Measurements from ENCODE around the gene EXOSC7. TPM values are rescaled to one million over a fixed set of nuclear protein-coding genes. Genes with fewer than 3 reads are reported as not detected.

Gene EXOSC7
- total RNA-seq, 2 experiments from 2014 or later, result 55.7 to 62.2 TPM

- no peaks in the 10 kb centered on the region for H3K27me3 Mint-ChIP-seq
- intact Hi-C loops (cut with micrococcal nuclease), result no loop called here
- no peak overlapping the region for H3K27ac Mint-ChIP-seq
- no peaks in the 10 kb centered on the region for H3K9me3 Mint-ChIP-seq
- no peaks in the 10 kb centered on the region for H3K36me3 Mint-ChIP-seq
- DNase-seq, result no peak
- H3K4me1 Mint-ChIP-seq (ENCODE audit: low read depth), result peaks cover 44% of the 10 kb centered on the region
- ChIA-PET POLR2A (interaction anchor here (1.0 kb wide), 1 partner anchor 10 kb away, joined by 3 read pairs; no protein-coding TSS in a partner anchor), CTCF (no interaction called here)
- H3K4me3 Mint-ChIP-seq, result no peak overlapping the region
Measured at GRCh38 chr3:44965165-44965564, 10.9 kb upstream of the EXOSC7 start.

DNA sequence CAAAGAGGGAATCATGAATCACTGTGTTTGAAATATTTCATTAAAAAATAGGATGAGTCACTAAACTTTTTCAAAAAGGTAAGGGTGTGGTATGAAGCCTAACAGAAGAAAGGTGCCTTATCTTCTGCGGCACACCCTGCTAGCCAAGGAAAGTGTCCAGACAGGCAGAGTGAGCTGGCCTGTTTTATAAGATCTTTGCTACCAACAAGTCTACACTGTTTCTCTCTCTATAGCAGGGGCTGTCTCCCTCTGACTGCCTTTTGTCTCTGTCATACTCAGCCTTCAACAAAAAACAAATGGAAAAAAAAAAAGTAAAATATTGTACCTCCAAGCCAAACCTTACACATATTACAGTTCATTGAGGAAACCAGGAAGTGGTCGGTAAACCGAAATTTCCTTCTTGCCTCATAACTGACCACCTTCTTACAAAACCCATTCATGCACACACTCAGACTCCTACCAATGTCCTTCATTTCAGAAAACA lies 9.2 kb upstream of the EXOSC7 start:
- H3K27ac Mint-ChIP-seq, result no peak overlapping the region
- POLR2A ChIA-PET, result no interaction called here

DNA sequence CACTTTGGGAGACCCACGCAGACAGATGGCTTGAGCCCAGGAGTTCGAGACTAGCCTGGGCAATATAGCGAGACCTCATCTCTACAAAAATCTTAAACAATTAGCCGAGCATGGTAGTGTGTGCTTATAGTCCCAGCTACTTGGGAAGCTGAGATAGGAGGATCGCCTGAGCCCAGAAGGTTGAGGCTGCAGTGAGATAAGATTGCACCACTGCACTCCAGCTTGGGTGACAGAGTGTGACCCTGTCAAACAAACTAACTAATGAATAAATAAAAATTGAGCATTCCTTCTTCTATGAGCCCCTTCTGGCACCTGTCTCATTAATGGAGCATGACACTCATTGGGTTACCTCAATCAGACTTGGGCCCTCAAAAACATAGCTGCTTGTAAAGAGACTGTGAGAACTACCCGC lies 7.6 kb upstream of the EXOSC7 start:
- ChIA-PET POLR2A (no interaction called here), CTCF (no interaction called here)

More for the DNA sequence above, 9.2 kb upstream of the EXOSC7 start:
- Mint-ChIP-seq H3K9me3 (no peaks in the 10 kb centered on the region), H3K4me1 (ENCODE audit: low read depth) (peaks cover 42% of the 10 kb centered on the region), H3K4me3 (no peak overlapping the region), H3K36me3 (no peaks in the 10 kb centered on the region), H3K27me3 (no peaks in the 10 kb centered on the region)
- intact Hi-C loops (cut with micrococcal nuclease), result no loop called here
- DNase-seq, result no peak
- CTCF ChIA-PET, result interaction anchor here (0.5 kb wide), 1 partner anchor 1522 kb away, joined by 4 read pairs; no protein-coding TSS in a partner anchor

DNA sequence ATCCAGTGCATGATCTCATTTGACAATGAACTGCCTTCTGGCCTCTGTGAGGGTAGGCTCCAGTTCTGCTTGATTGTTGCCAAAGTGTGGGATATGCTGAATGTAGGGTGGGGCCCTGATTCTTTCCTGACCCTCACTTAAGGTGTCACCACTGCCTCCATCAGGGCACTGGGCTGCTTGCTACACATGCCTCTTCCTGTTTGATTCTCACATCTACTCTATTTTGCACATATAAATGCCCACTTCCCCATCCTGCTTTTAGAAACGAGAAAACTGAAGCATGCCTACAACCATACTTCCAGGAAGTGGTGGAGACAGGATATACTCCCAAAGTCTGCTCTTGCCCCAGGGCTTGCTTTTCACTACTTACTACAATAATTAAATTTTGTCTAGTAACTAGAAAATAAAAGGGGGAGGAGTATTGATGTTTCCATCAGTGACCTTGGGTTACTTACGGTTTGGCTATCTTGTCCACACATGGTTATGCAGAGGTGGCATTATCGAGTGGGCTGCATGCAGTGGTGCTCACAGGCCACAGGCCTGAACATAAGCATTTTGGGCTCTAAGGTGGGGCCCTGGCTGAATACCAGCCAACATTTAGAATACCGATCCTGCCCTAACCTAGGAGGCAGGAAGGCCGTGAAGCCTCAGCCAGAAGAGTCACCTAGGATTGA lies 6.8 kb upstream of the EXOSC7 start:
- Mint-ChIP-seq H3K36me3 (no peaks in the 10 kb centered on the region), H3K4me3 (no peak overlapping the region), H3K27me3 (no peaks in the 10 kb centered on the region), H3K9me3 (no peaks in the 10 kb centered on the region), H3K4me1 (ENCODE audit: low read depth) (peaks cover 39% of the 10 kb centered on the region), H3K27ac (no peak overlapping the region)
- DNase-seq, result no peak
- intact Hi-C loops (cut with micrococcal nuclease), result no loop called here
- CTCF ChIA-PET, result no interaction called here
- POLR2A ChIA-PET, result no interaction called here

More for the DNA sequence above, 7.6 kb upstream of the EXOSC7 start:
- Mint-ChIP-seq H3K9me3 (no peaks in the 10 kb centered on the region), H3K36me3 (no peaks in the 10 kb centered on the region), H3K27me3 (no peaks in the 10 kb centered on the region), H3K27ac (no peak overlapping the region), H3K4me1 (ENCODE audit: low read depth) (peaks cover 38% of the 10 kb centered on the region), H3K4me3 (no peak overlapping the region)
- intact Hi-C loops (cut with micrococcal nuclease), result no loop called here
- no peak for DNase-seq

- intact Hi-C loops (cut with micrococcal nuclease), result no loop called here
- no peaks in the 10 kb centered on the region for H3K9me3 Mint-ChIP-seq
Measured at GRCh38 chr3:44969828-44970179, 6.2 kb upstream of the EXOSC7 start.

DNA sequence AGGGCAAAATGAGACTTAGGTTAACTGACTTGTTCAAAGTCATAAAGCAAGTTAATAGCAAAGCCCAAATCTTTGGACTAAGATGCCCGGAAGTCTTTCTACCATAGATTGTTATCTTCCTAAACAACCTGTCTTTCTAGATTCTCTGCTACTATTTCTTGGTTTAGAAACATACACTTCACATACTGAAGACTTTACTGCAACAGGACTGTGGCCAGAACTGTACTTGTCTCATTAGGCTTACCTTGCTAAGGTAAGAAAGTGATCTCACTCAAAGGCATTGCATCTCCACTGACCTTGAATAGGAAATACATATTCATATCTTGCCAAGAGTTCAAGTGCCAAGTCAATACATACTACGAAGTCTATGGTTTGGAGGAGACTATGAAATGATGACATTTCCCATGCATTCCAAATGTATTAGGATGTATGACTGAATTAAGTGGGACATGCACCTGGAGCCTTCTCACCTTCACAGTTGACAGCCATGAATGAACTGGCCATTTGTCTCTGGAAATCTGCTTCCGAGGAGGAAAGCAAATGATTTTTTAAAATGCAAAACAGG lies 5.0 kb upstream of the EXOSC7 start:
- intact Hi-C loops (cut with micrococcal nuclease), result no loop called here
- no peaks in the 10 kb centered on the region for H3K27me3 Mint-ChIP-seq
- no peak for DNase-seq
- no peak overlapping the region for H3K27ac Mint-ChIP-seq
- CTCF ChIA-PET, result no interaction called here
- H3K4me3 Mint-ChIP-seq, result no peak overlapping the region
- POLR2A ChIA-PET, result no interaction called here
- peaks cover 40% of the 10 kb centered on the region for H3K4me1 Mint-ChIP-seq (ENCODE audit: low read depth)
- H3K36me3 Mint-ChIP-seq, result no peaks in the 10 kb centered on the region
- no peaks in the 10 kb centered on the region for H3K9me3 Mint-ChIP-seq

More at GRCh38 chr3:44969828-44970179, 6.2 kb upstream of the EXOSC7 start:
- Mint-ChIP-seq H3K36me3 (no peaks in the 10 kb centered on the region), H3K4me1 (ENCODE audit: low read depth) (peaks cover 43% of the 10 kb centered on the region), H3K27me3 (no peaks in the 10 kb centered on the region), H3K4me3 (no peak overlapping the region), H3K27ac (no peak overlapping the region)
- ChIA-PET POLR2A (no interaction called here), CTCF (interaction anchor here (0.7 kb wide), 1 partner anchor 23 kb away, joined by 5 read pairs; no protein-coding TSS in a partner anchor)
- DNase-seq, result no peak

- Mint-ChIP-seq H3K27ac (no peak overlapping the region), H3K4me1 (ENCODE audit: low read depth) (peaks cover 51% of the 10 kb centered on the region), H3K9me3 (no peaks in the 10 kb centered on the region), H3K27me3 (no peaks in the 10 kb centered on the region), H3K4me3 (peak overlapping the region; percentile 98), H3K36me3 (peaks cover 2% of the 10 kb centered on the region)
- DNase-seq, result no peak
- CTCF ChIA-PET, result interaction anchor here (0.9 kb wide), 1 partner anchor 19 kb away, joined by 3 read pairs; no protein-coding TSS in a partner anchor
- intact Hi-C loops (cut with micrococcal nuclease), result no loop called here
- POLR2A ChIA-PET, result interaction anchor here (0.6 to 2.6 kb wide), 3 partner anchors 9 to 937 kb away, joined by 4 to 7 read pairs (median 6); partner anchors contain the start of genes KIAA1143 and KIF15
Measured at GRCh38 chr3:44974416-44974815, 1.6 kb upstream of the EXOSC7 start.

GRCh38 chr3:44981220-44981619 lies 5.2 kb downstream of the EXOSC7 start:
- ChIA-PET POLR2A (no interaction called here), CTCF (interaction anchor here (1.1 to 3.4 kb wide), 3 partner anchors 11 to 59 kb away, joined by 4 to 16 read pairs (median 8); no protein-coding TSS in a partner anchor)
- peaks cover 77% of the 10 kb centered on the region for H3K4me1 Mint-ChIP-seq (ENCODE audit: low read depth)
- H3K4me3 Mint-ChIP-seq, result no peak overlapping the region
- H3K27ac Mint-ChIP-seq, result peak overlapping the region; percentile 5
- no peaks in the 10 kb centered on the region for H3K9me3 Mint-ChIP-seq
- intact Hi-C loops (cut with micrococcal nuclease), result no loop called here
- no peaks in the 10 kb centered on the region for H3K27me3 Mint-ChIP-seq
- DNase-seq, result no peak
- peaks cover 10% of the 10 kb centered on the region for H3K36me3 Mint-ChIP-seq

- DNase-seq, result no peak
- Mint-ChIP-seq H3K36me3 (peaks cover 10% of the 10 kb centered on the region), H3K9me3 (no peaks in the 10 kb centered on the region), H3K27me3 (no peaks in the 10 kb centered on the region), H3K27ac (peak overlapping the region; percentile 47), H3K4me1 (ENCODE audit: low read depth) (peaks cover 75% of the 10 kb centered on the region), H3K4me3 (no peak overlapping the region)
- intact Hi-C loops (cut with micrococcal nuclease), result no loop called here
- POLR2A ChIA-PET, result interaction anchor here (0.7 kb wide), 1 partner anchor 21 kb away, joined by 3 read pairs; no protein-coding TSS in a partner anchor
- CTCF ChIA-PET, result interaction anchor here (0.7 to 3.4 kb wide), 3 partner anchors 11 to 229 kb away, joined by 3 to 16 read pairs (median 4); no protein-coding TSS in a partner anchor
Measured at GRCh38 chr3:44981751-44982150, 5.7 kb downstream of the EXOSC7 start.

GRCh38 chr3:44982817-44983216 lies 6.8 kb downstream of the EXOSC7 start:
- CTCF ChIA-PET, result interaction anchor here (3.4 kb wide), 1 partner anchor 10 kb away, joined by 16 read pairs; no protein-coding TSS in a partner anchor

GRCh38 chr3:44983484-44983941 lies 7.5 kb downstream of the EXOSC7 start:
- Mint-ChIP-seq H3K4me3 (no peak overlapping the region), H3K9me3 (no peaks in the 10 kb centered on the region), H3K27me3 (no peaks in the 10 kb centered on the region), H3K27ac (no peak overlapping the region), H3K4me1 (ENCODE audit: low read depth) (peaks cover 61% of the 10 kb centered on the region), H3K36me3 (peaks cover 10% of the 10 kb centered on the region)
- POLR2A ChIA-PET, result interaction anchor here (0.6 to 1.0 kb wide), 2 partner anchors 9 to 178 kb away, joined by 4 to 6 read pairs; no protein-coding TSS in a partner anchor
- intact Hi-C loops (cut with micrococcal nuclease), result no loop called here
- no peak for DNase-seq
- CTCF ChIA-PET, result interaction anchor here (3.4 kb wide), 1 partner anchor 9 kb away, joined by 16 read pairs; no protein-coding TSS in a partner anchor

More at GRCh38 chr3:44982817-44983216, 6.8 kb downstream of the EXOSC7 start:
- intact Hi-C loops (cut with micrococcal nuclease), result no loop called here
- POLR2A ChIA-PET, result interaction anchor here (1.0 kb wide), 1 partner anchor 8 kb away, joined by 6 read pairs; no protein-coding TSS in a partner anchor
- Mint-ChIP-seq H3K9me3 (no peaks in the 10 kb centered on the region), H3K27me3 (no peaks in the 10 kb centered on the region), H3K36me3 (peaks cover 10% of the 10 kb centered on the region), H3K4me1 (ENCODE audit: low read depth) (peaks cover 66% of the 10 kb centered on the region), H3K4me3 (no peak overlapping the region), H3K27ac (no peak overlapping the region)
- no peak for DNase-seq

- peaks cover 13% of the 10 kb centered on the region for H3K36me3 Mint-ChIP-seq
- intact Hi-C loops (cut with micrococcal nuclease), result no loop called here
- no peaks in the 10 kb centered on the region for H3K27me3 Mint-ChIP-seq
- no peak overlapping the region for H3K27ac Mint-ChIP-seq
- peaks cover 53% of the 10 kb centered on the region for H3K4me1 Mint-ChIP-seq (ENCODE audit: low read depth)
- no peak for DNase-seq
- no peak overlapping the region for H3K4me3 Mint-ChIP-seq
- H3K9me3 Mint-ChIP-seq, result no peaks in the 10 kb centered on the region
- ChIA-PET POLR2A (interaction anchor here (0.6 kb wide), 1 partner anchor 179 kb away, joined by 4 read pairs; no protein-coding TSS in a partner anchor), CTCF (interaction anchor here (0.6 to 3.4 kb wide), 2 partner anchors 8 to 737 kb away, joined by 4 to 16 read pairs; no protein-coding TSS in a partner anchor)
Measured at GRCh38 chr3:44984335-44984734, 8.3 kb downstream of the EXOSC7 start.

All from activated CD4-positive, alpha-beta memory T cell treated with anti-CD3 and anti-CD28 coated beads for 36 hours (primary cell).